ENCODE measurements around the gene HIPK3.
"Not testable (repeated sequence)": the region's sequence is repeated elsewhere in the genome, so short reads cannot be mapped to it uniquely, and the experiment has no call there.

The HIPK3 gene

DNA sequence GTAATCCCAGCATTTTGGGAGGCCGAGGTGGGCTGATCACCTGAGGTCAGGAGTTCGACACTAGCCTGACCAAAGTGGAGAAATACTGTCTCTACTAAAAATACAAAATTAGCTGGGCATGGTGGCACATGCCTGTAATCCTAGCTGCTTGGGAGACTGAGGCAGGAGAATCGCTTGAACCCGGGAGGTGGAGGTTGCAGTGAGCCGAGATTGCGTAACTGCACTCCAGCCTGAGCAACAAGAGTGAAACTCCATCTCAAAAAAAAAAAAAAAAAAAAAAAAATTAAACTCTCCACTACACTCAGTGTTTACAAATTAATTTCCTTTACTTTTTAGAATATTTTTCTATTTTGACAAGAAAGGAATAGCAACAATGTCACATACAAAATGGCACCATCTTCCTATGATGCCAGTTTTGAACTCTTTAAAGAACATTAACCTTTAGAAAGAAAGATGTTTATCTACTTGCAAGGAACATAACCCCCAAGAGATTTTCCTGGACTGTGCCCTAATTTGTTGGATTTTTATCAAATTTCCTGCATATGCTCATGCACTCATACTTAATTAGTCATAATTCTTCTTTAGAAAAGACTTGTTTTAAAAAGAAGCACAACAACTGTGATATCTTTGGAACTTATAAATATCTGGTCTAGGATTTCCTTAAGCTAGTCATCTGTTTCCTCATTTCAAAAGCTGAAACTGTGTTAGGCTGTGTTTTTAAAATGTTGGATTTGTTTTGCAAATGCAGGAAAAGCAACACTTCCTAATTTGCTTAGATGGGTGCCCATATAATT, 22.6 kb upstream of the HIPK3 start:
- no peak overlapping the region for H3K4me3 ChIP-seq (ENCODE audit: low read depth, low read length)
- H3K27ac ChIP-seq, result no peak overlapping the region
- no peaks in the 10 kb centered on the region for H3K9me3 ChIP-seq (ENCODE audit: severe bottlenecking)
- no peak for DNase-seq
- H3K27me3 ChIP-seq (ENCODE audit: insufficient read depth, low read depth, severe bottlenecking), result no peaks in the 10 kb centered on the region
- TF ChIP-seq, protein P1, sequence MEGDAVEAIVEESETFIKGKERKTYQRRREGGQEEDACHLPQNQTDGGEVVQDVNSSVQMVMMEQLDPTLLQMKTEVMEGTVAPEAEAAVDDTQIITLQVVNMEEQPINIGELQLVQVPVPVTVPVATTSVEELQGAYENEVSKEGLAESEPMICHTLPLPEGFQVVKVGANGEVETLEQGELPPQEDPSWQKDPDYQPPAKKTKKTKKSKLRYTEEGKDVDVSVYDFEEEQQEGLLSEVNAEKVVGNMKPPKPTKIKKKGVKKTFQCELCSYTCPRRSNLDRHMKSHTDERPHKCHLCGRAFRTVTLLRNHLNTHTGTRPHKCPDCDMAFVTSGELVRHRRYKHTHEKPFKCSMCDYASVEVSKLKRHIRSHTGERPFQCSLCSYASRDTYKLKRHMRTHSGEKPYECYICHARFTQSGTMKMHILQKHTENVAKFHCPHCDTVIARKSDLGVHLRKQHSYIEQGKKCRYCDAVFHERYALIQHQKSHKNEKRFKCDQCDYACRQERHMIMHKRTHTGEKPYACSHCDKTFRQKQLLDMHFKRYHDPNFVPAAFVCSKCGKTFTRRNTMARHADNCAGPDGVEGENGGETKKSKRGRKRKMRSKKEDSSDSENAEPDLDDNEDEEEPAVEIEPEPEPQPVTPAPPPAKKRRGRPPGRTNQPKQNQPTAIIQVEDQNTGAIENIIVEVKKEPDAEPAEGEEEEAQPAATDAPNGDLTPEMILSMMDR (IDR thresholded peaks at IDR 0.05; ENCODE audit: low read depth, low read length), result no peak
- H3K36me3 ChIP-seq, result no peaks in the 10 kb centered on the region

- no peak overlapping the region for H3K27ac ChIP-seq
- H3K9me3 ChIP-seq (ENCODE audit: severe bottlenecking), result no peaks in the 10 kb centered on the region
- DNase-seq, result no peak
- H3K27me3 ChIP-seq (ENCODE audit: insufficient read depth, low read depth, severe bottlenecking), result no peaks in the 10 kb centered on the region
- TF ChIP-seq, protein P1 (IDR thresholded peaks at IDR 0.05; ENCODE audit: low read depth, low read length), result no peak
- H3K4me3 ChIP-seq (ENCODE audit: low read depth, low read length), result no peak overlapping the region
- H3K36me3 ChIP-seq, result no peaks in the 10 kb centered on the region
These were observed 20.1 kb upstream of the HIPK3 start for GRCh38 chr11:33237039-33237597.

GRCh38 chr11:33242575-33242974, 14.6 kb upstream of the HIPK3 start:
- Histone ChIP-seq H3K27me3 (ENCODE audit: insufficient read depth, low read depth, severe bottlenecking) (no peaks in the 10 kb centered on the region), H3K27ac (no peak overlapping the region), H3K4me3 (ENCODE audit: low read depth, low read length) (no peak overlapping the region), H3K36me3 (no peaks in the 10 kb centered on the region), H3K9me3 (ENCODE audit: severe bottlenecking) (no peaks in the 10 kb centered on the region)
- no peak for DNase-seq
- TF ChIP-seq, protein P1 (IDR thresholded peaks at IDR 0.05; ENCODE audit: low read depth, low read length), result no peak

GRCh38 chr11:33243654-33244053, 13.5 kb upstream of the HIPK3 start:
- not testable (repeated sequence) for H3K36me3 ChIP-seq; DNase-seq; H3K27ac ChIP-seq; H3K4me3 ChIP-seq (ENCODE audit: low read depth, low read length); H3K27me3 ChIP-seq (ENCODE audit: insufficient read depth, low read depth, severe bottlenecking); H3K9me3 ChIP-seq (ENCODE audit: severe bottlenecking)

DNA sequence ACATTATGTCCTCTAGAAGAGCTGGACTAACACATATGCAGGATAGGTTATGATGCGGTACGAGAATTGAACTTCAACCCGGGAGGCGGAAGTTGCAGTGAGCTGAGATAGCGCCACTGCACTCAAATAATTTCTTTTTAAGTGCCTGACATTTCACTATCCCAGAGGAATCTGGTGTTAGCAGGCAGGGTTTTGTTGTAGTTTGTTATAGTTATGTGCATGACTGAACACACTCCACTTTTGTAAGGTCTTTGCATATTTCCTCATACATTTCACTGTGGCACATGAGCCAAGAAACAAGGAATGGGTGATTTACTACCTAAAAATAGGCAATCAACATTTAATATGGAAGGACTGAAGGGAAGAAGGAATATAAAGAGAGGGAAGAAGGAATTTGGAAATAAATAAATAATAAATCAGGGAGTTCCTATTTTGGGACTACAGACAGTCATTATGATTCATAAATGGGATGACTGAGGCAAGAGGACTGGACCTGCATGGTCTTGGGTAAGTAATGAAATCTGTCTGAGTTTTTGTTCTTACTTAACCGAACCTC, 8.7 kb upstream of the HIPK3 start:
- DNase-seq, result no peak
- TF ChIP-seq, protein P1 (IDR thresholded peaks at IDR 0.05; ENCODE audit: low read depth, low read length), result no peak
- no peaks in the 10 kb centered on the region for H3K27me3 ChIP-seq (ENCODE audit: insufficient read depth, low read depth, severe bottlenecking)
- no peaks in the 10 kb centered on the region for H3K9me3 ChIP-seq (ENCODE audit: severe bottlenecking)
- no peak overlapping the region for H3K4me3 ChIP-seq (ENCODE audit: low read depth, low read length)
- H3K36me3 ChIP-seq, result no peaks in the 10 kb centered on the region
- no peak overlapping the region for H3K27ac ChIP-seq

DNA sequence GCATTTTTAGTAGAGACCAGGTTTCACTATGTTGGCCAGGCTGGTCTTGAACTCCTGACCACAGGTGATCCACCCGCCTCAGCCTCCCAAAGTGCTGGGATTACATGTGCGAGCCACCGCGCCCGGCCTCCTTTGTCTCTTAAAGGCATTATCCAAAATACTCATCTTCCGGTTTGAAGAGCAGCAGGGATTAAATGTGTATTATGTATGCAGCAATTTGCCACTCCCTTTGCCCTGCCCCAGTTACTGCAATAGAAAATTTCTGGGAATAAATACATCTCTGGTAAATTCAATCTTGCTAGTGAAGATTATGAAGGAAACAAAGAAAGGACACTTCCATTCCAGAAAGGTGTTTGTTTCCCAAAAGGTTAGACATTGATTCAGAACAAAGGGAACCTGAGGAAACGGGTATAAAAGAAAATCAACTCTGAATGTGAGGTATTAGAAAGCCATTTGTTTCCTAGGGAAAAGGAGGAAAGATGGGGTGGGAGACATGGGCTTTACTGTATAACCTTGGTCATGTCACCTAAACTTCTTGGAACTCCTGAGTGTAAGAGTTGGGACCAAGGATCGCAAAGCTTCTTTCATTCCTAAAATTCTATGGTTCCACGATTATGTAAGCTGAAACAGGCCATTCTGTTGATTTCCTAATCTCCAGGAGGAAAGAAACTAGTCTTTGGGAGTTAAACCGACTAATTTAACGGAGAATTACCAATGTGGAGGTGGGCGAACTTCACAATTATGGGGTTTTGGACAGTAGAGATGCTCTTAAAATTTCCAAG, 959 bp upstream of the HIPK3 start:
- Histone ChIP-seq H3K36me3 (peaks cover 7% of the 10 kb centered on the region; the same call in 1 of the 2 replicates), H3K27ac (peak overlapping the region; percentile 93), H3K9me3 (ENCODE audit: severe bottlenecking) (no peaks in the 10 kb centered on the region), H3K27me3 (ENCODE audit: insufficient read depth, low read depth, severe bottlenecking) (no peaks in the 10 kb centered on the region), H3K4me3 (ENCODE audit: low read depth, low read length) (peak overlapping the region; percentile 94)
- TF ChIP-seq, protein P1 (IDR thresholded peaks at IDR 0.05; ENCODE audit: low read depth, low read length), result no peak
- no peak for DNase-seq

Data from WERI-Rb-1 (cell line).